Endothelial cell of hepatic sinusoid (primary cell): ENCODE results near the gene RCAN1.
"Not testable (repeated sequence)": the region's sequence is repeated elsewhere in the genome, so short reads cannot be mapped to it uniquely, and the experiment has no call there.

Experiments
- in situ Hi-C: cut with HindIII; loops from 2 replicates; pipeline ENCODE4 v1.10.0; 2017; ENCODE audit warnings: low sequenced_read_pairs

The RCAN1 gene

GRCh38 chr21:34570313-34570712 lies 44.6 kb downstream of the RCAN1 start:
- in situ Hi-C loops: no loop called here

- in situ Hi-C loops: no loop called here
These were observed 45.4 kb downstream of the RCAN1 start for GRCh38 chr21:34569381-34569979.

- in situ Hi-C loops: not testable (repeated sequence)
These were observed 46.1 kb downstream of the RCAN1 start for GRCh38 chr21:34568801-34569200.

DNA sequence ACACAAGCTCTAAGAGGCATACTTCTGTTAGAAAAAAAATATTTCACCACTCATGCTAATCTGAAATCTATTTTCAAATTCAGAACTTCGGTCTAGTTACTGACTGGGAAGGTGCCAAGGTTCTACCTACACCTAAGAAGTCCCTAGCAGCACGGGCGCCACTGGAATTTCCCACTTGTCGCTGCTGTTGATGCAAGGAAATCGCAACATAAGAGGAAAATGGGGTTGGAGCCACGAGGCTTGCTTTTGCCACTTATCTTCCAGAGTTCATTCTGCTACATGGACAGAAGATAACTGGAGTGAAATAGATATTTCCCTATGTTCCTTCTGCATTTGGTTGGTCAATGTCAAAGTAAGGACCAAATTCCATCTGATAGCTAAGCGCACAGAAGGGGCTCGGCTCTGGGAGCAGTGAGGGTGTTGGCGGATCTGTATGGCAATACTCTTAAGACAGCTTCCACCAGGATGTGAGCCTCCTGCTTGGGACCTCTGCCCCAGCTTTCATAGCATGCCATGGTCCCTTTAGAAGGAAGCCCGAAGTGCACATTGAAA lies 47.2 kb downstream of the RCAN1 start:
- in situ Hi-C loops: no loop called here

- in situ Hi-C loops: no loop called here
These were observed 49.7 kb downstream of the RCAN1 start for GRCh38 chr21:34565238-34565637.

GRCh38 chr21:34563370-34563769 lies 51.5 kb downstream of the RCAN1 start:
- in situ Hi-C loops: not testable (repeated sequence)

DNA sequence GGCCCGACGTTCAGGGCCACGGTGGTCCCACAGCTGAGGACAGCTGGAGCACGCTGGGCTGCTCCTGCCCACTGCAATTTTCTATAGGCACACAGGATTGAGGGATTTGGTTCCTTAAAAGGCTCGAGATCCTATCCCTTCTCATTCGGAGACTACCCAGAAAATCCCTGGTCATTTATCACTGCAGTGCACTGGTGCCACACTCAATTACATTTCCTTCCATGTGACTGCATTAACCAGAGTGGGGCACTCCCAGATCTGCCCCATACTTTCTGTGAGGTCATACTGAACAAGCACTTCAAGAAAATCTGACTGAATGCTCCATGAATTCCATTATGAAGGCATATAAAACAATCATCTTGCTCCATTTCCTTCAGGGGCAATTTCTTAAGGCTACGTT lies 53.1 kb downstream of the RCAN1 start:
- in situ Hi-C loops: no loop called here

GRCh38 chr21:34560609-34561008 lies 54.3 kb downstream of the RCAN1 start:
- in situ Hi-C loops: no loop called here

DNA sequence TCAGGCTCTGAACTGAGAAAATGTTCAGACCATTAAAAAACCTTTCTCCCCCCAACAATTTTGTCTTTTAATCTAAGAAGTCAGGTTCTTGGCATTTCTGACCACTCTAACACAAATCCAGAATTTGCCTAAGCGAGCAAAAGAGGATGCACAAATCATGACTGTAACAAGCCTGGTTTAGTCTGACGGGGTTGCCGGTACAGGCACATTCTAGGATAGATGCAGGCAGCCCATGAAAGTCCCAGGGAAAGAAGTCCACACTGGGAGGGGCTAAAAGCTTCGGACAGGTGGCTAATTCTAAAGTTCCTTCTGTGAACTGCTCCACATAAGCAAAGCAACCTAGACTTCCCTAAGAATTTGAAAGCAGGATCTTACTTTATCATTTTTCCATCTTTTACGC lies 54.9 kb downstream of the RCAN1 start:
- in situ Hi-C loops: no loop called here

DNA sequence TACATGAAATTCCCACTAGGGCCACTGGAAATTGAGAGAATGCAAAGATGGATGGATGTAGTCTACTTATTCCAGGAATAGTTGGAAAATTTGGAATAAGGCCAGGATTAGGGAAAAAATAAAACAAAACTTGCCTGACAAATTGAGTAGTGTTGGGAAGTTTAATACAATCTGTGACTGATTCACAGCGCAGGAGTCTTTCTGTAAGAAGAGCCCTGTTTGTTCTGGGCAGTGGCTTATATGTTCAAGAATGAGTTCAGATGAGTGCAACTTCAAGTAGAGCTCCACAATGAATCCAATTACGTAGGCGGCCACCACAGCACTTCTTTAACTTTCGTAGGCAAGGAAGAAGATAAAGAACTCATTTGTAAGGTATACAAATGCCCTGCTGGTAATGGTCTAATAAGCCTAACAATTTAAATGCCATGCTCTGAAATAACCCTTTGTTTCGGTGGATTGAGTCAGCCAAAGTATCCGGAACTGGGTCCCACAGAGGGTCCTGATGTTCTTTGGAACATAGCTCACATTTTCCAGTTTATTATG lies 55.8 kb downstream of the RCAN1 start:
- in situ Hi-C loops: no loop called here

DNA sequence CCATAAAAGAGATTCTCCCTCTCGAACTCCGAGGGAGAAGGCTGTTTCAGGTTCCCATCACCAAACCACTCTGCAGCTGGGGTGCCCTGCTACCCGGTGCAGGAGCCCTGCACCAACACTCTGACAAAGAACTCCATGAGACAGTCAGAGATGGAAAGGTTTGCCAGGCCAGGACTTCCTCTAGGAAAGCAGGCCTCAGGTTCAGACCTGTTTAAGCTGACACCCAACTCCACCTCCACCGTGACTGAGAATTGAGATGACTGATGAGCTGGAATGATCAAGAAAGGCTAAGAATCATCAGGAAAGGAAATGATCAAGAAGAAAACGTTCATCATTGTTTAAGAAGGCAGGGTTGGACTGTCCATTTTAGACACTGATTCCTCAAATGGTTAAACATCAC lies 56.7 kb downstream of the RCAN1 start:
- in situ Hi-C loops: no loop called here

DNA sequence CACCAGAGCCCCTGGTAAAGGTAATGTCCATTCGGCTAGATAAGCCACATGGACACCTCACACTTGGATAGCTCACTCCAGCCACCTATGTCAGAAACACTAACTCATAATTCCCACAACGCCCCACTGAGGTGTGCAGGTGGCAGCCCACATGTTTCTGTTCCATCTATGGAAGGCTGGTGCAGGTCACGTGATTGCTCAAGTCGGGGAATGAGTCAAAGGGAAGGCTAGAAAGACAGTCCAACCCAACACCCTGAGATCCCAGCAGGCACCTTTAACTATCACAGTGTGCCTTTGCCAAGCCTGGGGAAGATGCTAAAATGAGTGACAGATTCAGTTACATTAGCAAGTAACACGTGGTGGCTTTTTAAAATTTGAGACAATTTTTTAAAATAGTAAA lies 57.7 kb downstream of the RCAN1 start:
- in situ Hi-C loops: no loop called here

DNA sequence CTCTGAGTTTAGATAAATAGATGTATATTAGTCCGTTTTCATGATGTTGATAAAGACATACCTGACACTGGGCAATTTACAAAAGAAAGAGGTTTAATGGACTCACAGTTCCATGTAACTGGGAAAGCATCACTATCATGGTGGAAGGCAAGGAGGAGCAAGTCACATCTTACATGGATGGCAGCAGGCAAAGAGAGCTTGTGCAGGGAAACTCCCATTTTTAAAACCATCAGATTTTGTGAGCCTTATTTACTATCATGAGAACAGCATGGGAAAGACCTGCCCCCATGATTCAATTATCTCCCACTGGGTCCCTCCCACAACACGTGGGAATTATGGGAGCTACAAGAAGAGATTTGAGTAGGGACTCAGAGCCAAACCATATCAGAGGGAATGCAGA lies 60.2 kb downstream of the RCAN1 start:
- in situ Hi-C loops: not testable (repeated sequence)

- in situ Hi-C loops: no loop called here
These were observed 60.7 kb downstream of the RCAN1 start for GRCh38 chr21:34554227-34554626.

GRCh38 chr21:34553151-34553952 lies 61.6 kb downstream of the RCAN1 start:
- in situ Hi-C loops: no loop called here

GRCh38 chr21:34552360-34553098 lies 62.4 kb downstream of the RCAN1 start:
- in situ Hi-C loops: no loop called here

- in situ Hi-C loops: no loop called here
These were observed 64.6 kb downstream of the RCAN1 start for GRCh38 chr21:34550182-34550799.

DNA sequence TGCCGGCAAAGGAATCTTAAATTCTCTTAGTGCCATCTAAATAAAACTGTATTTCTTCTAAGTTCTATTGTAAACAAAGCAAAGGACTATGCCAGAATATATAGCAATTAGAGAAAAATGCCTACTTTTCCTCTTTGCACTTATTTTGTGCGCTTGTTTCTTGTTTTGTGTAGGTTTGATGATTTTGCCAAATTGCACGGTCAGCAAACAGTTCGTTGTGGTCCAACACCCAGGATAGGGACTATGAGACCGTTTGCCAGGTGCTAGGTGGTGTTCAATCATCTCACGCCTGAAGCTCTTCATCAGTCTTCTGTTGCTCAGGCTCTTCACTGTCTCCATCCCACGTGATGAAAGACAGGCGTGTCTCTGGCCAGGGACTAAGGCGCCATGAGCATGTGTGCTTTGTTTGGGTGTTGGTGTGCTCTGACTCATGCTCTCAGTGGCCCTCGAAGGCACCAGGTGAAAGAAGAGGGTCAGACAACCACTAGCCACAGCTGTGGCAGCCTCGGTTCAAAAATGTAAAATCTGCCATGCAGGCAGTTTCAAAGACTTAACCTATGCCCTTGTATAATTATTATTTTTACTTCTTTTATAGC lies 66.0 kb downstream of the RCAN1 start:
- in situ Hi-C loops: no loop called here

GRCh38 chr21:34546542-34546941 lies 68.4 kb downstream of the RCAN1 start:
- in situ Hi-C loops: no loop called here

DNA sequence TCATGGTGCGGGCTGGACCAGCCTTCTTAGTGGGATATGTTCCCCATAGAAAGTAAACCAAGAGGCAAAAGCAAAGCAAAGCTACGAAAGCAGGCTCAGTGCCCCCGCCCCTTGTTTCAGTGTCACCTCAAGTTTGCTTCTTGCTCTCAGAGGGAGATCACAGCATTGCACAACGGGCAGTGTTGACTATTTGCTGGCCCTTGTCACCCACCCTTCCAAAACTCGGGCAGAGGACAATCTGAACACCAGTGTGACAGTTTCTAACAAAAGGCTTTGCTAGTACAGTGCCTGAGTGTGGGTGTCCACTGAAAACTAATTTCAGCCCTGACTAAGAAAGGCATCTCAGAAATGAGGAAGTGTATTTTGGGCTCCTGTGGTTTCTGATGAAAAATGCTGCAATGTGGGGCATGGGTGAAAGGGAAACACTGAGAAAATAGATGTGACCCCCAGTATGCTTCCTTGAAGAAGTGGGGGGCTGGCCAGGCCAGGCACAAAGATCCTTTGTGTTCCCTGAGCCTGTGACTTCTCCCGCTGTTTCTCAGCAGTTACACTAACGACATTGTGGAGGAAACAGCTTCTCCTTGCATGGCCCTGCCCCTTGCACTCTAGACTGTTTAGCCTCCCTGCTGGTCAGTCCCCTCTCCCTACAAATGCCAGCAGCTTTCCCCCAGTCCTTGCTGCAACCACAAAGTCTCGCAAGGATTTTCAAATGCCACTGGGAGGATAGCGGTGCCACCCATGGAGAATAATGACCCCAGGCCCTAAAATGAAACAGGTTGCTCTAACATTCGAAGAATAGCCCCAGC lies 69.6 kb downstream of the RCAN1 start:
- in situ Hi-C loops: no loop called here
